ENCODE data around the gene MLXIP. TPM values are rescaled to one million over a fixed set of nuclear protein-coding genes. Genes with fewer than 3 reads are reported as not detected.

MLXIP gene
- total and polyA plus RNA-seq, 2 of the 13 experiments (the other 11 are each of a cell fraction or from before 2014, with no cell fraction given): 5.3 to 6.7 TPM

DNA sequence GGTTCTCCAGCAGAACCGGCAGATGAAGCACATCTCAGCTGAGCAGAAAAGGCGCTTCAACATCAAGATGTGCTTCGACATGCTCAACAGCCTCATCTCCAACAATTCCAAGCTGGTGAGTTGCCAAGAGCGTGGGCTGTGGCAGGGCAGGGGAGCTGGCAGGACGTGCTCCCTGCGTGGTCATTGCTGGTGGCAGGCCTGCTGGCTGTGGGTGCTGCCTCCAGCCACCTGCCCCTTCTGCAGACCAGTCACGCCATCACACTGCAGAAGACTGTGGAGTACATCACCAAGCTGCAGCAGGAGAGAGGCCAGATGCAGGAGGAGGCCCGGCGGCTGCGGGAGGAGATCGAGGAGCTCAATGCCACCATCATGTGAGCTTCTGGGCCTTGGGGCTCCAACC lies 59.6 kb downstream of the MLXIP start (continued):
- TF ChIP-seq, protein P1, sequence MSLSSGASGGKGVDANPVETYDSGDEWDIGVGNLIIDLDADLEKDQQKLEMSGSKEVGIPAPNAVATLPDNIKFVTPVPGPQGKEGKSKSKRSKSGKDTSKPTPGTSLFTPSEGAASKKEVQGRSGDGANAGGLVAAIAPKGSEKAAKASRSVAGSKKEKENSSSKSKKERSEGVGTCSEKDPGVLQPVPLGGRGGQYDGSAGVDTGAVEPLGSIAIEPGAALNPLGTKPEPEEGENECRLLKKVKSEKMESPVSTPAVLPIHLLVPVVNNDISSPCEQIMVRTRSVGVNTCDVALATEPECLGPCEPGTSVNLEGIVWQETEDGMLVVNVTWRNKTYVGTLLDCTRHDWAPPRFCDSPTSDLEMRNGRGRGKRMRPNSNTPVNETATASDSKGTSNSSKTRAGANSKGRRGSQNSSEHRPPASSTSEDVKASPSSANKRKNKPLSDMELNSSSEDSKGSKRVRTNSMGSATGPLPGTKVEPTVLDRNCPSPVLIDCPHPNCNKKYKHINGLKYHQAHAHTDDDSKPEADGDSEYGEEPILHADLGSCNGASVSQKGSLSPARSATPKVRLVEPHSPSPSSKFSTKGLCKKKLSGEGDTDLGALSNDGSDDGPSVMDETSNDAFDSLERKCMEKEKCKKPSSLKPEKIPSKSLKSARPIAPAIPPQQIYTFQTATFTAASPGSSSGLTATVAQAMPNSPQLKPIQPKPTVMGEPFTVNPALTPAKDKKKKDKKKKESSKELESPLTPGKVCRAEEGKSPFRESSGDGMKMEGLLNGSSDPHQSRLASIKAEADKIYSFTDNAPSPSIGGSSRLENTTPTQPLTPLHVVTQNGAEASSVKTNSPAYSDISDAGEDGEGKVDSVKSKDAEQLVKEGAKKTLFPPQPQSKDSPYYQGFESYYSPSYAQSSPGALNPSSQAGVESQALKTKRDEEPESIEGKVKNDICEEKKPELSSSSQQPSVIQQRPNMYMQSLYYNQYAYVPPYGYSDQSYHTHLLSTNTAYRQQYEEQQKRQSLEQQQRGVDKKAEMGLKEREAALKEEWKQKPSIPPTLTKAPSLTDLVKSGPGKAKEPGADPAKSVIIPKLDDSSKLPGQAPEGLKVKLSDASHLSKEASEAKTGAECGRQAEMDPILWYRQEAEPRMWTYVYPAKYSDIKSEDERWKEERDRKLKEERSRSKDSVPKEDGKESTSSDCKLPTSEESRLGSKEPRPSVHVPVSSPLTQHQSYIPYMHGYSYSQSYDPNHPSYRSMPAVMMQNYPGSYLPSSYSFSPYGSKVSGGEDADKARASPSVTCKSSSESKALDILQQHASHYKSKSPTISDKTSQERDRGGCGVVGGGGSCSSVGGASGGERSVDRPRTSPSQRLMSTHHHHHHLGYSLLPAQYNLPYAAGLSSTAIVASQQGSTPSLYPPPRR (CRISPR knock-in tag; IDR thresholded peaks at IDR 0.05; ENCODE audit: borderline replicate concordance): no peak
- TF ChIP-seq ZNF441 (CRISPR knock-in tag; IDR thresholded peaks at IDR 0.05; ENCODE audit: borderline replicate concordance) (no peak), ETV6 (CRISPR knock-in tag; conservative IDR thresholded peaks at IDR 0.05) (no peak)

DNA sequence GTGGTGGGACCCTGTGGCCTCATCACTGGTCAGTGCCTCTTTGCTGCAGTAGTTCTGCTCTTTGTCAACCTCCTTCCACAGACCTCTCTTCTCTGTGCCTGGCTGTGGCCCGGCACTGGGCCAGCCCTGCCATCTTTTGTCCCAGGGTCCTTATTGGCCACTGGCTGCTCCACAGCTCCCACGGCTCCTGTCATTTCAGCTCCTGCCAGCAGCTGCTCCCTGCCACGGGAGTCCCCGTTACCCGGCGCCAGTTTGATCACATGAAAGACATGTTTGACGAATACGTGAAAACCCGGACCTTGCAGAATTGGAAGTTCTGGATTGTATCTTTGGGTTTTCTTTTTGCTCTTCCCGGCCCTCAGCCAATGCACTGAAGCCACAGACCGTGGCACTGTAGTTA lies 60.1 kb downstream of the MLXIP start:
- no peak overlapping the region for H3K27ac ChIP-seq (ENCODE audit: extremely low read length, insufficient read depth, low read length)
- H3K27me3 ChIP-seq (ENCODE audit: control insufficient read depth in 1 of 2, insufficient read depth in 2 of 2, low read length in 2 of 2): no peaks in the 10 kb centered on the region
- H3K9me3 ChIP-seq (ENCODE audit: low read length): no peaks in the 10 kb centered on the region
- peaks cover 11 to 13% of the 10 kb centered on the region in 2 experiments; a peak in 2 of 5 replicates for H3K36me3 ChIP-seq (replicated peaks in 1 of 2; ENCODE audit: control insufficient read depth in 1 of 2, insufficient read depth in 2 of 2, low read length in 2 of 2)
- no peak for FAIRE-seq
- no peak overlapping the region for H3K9ac ChIP-seq (ENCODE audit: insufficient read depth, low read depth, low read length)
- ATAC-seq: no peak
- CTCF ChIA-PET (ENCODE audit: low intra/inter-chr PET ratio, low total read pairs): no interaction called here
- no peak overlapping the region for H2AFZ ChIP-seq (ENCODE audit: low read length)
- H3K4me2 ChIP-seq (ENCODE audit: low read depth, low read length): no peak overlapping the region
- in situ Hi-C loops (cut with HindIII; ENCODE audit: extremely low pct_ligation_motif_present, low pct_unique_long_range_greater_than_20kb) (no loop called here), intact Hi-C loops (cut with micrococcal nuclease; ENCODE audit: unreplicated experiment) (no loop called here)
- POLR2A ChIA-PET: no interaction called here
- no peaks in the 10 kb centered on the region for H3K79me2 ChIP-seq (ENCODE audit: insufficient read depth, low read length)
- no peaks in the 10 kb centered on the region for H4K20me1 ChIP-seq (ENCODE audit: insufficient read depth, low read length)
- WGBS (ENCODE audit: low lambda C conversion rate): 96% methylated on average over 10 of the region's 11 CpGs
- no peak for DNase-seq (ENCODE audit: low spot score)
- H3K4me1 ChIP-seq (ENCODE audit: insufficient read depth, low read length): no peaks in the 10 kb centered on the region
- no peak overlapping the region for H3K4me3 ChIP-seq (replicated peaks in 1 of 3; ENCODE audit: insufficient read depth in 1 of 3, low read depth in 2 of 3, low read length in 3 of 3)
- no TSS peak for BruUV-seq (replicated peaks)
- TF ChIP-seq, protein P2, sequence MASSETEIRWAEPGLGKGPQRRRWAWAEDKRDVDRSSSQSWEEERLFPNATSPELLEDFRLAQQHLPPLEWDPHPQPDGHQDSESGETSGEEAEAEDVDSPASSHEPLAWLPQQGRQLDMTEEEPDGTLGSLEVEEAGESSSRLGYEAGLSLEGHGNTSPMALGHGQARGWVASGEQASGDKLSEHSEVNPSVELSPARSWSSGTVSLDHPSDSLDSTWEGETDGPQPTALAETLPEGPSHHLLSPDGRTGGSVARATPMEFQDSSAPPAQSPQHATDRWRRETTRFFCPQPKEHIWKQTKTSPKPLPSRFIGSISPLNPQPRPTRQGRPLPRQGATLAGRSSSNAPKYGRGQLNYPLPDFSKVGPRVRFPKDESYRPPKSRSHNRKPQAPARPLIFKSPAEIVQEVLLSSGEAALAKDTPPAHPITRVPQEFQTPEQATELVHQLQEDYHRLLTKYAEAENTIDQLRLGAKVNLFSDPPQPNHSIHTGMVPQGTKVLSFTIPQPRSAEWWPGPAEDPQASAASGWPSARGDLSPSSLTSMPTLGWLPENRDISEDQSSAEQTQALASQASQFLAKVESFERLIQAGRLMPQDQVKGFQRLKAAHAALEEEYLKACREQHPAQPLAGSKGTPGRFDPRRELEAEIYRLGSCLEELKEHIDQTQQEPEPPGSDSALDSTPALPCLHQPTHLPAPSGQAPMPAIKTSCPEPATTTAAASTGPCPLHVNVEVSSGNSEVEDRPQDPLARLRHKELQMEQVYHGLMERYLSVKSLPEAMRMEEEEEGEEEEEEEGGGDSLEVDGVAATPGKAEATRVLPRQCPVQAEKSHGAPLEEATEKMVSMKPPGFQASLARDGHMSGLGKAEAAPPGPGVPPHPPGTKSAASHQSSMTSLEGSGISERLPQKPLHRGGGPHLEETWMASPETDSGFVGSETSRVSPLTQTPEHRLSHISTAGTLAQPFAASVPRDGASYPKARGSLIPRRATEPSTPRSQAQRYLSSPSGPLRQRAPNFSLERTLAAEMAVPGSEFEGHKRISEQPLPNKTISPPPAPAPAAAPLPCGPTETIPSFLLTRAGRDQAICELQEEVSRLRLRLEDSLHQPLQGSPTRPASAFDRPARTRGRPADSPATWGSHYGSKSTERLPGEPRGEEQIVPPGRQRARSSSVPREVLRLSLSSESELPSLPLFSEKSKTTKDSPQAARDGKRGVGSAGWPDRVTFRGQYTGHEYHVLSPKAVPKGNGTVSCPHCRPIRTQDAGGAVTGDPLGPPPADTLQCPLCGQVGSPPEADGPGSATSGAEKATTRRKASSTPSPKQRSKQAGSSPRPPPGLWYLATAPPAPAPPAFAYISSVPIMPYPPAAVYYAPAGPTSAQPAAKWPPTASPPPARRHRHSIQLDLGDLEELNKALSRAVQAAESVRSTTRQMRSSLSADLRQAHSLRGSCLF (CRISPR knock-in tag; IDR thresholded peaks at IDR 0.05; ENCODE audit: borderline replicate concordance): no peak
- TF ChIP-seq, protein P3, sequence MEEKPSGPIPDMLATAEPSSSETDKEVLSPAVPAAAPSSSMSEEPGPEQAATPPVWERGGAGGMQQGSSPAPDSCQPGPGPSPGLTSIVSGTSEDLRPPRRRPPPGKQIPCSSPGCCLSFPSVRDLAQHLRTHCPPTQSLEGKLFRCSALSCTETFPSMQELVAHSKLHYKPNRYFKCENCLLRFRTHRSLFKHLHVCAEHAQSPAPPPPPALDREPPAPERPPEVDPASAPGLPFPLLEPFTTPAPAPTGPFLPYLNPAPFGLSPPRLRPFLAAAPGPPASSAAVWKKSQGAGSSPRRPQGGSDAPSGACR (CRISPR knock-in tag; IDR thresholded peaks at IDR 0.05): no peak
- TF ChIP-seq ATF1 (CRISPR knock-in tag; IDR thresholded peaks at IDR 0.05): no peak
- TF ChIP-seq PCBP1 (IDR thresholded peaks at IDR 0.05; ENCODE audit: borderline replicate concordance, low read depth, low read length): no peak
- TF ChIP-seq ZNF619 (CRISPR knock-in tag; IDR thresholded peaks at IDR 0.05): no peak
- TF ChIP-seq, protein P4, sequence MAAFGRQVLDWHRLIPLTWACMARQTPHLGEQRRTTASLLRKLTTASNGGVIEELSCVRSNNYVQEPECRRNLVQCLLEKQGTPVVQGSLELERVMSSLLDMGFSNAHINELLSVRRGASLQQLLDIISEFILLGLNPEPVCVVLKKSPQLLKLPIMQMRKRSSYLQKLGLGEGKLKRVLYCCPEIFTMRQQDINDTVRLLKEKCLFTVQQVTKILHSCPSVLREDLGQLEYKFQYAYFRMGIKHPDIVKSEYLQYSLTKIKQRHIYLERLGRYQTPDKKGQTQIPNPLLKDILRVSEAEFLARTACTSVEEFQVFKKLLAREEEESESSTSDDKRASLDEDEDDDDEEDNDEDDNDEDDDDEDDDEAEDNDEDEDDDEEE (CRISPR knock-in tag; IDR thresholded peaks at IDR 0.05): no peak
- no peak for TF ChIP-seq ZNF256 (CRISPR knock-in tag; conservative IDR thresholded peaks at IDR 0.05)
- TF ChIP-seq HHEX (CRISPR knock-in tag; IDR thresholded peaks at IDR 0.05): no peak
- no peak for TF ChIP-seq POLR2A (IDR thresholded peaks at IDR 0.05; ENCODE audit: insufficient read depth in 1 of 2, low read depth in 2 of 2, low read length in 2 of 2)
